Measurements from ENCODE around the gene SLC22A7.

- TF ChIP-seq POLR2AphosphoS5 (IDR thresholded peaks at IDR 0.05) (no peak), POLR2A (IDR thresholded peaks at IDR 0.05) (no peak)
Measured at GRCh38 chr6:43282636-43283513, 15.2 kb upstream of the SLC22A7 start.

Measured in prostate gland (tissue), 1 donor.